K562 (cell line): Measurements from ENCODE around the gene CAPS. TPM values are rescaled to one million over a fixed set of nuclear protein-coding genes. Genes with fewer than 3 reads are reported as not detected.

Experiments
- ATAC-seq: fragments of 200-7000 bp; cut with Tn5 transposase; 3 replicates; pipeline ENCODE4 v1.9.1; 2020; ENCODE audit warnings: moderate library complexity
- BruUV-seq: library from RNA; stranded (reverse); fragments of 400-500 nt; replicated peaks from 2 replicates; lab custom pipeline; 2021; lab: Mats Ljungman, UMichigan
- CTCF ChIA-PET: fragments of 300-600 bp; formaldehyde crosslinking; extraction: SDS; loops from one replicate; lab custom pipeline; 2021; ENCODE audit warnings: low intra/inter-chr PET ratio; lab: Yijun Ruan, JAX
- POLR2A ChIA-PET: fragments of 300-600, 350-650 bp; sonication (Branson Sonifier 250); formaldehyde crosslinking; extraction: SDS; loops from one replicate; lab custom pipeline; 2021; ENCODE audit warnings: antibody characterized with exemption, inconsistent platforms; lab: Yijun Ruan, JAX
- DNase-seq, 4 experiments: peaks; one replicate each; pipeline versions ENCODE4 v3.0.0 to v3.0.0-alpha.2; 2011 to 2018; ENCODE audit warnings: low spot score in 3 of 4, mixed read lengths in 3 of 4; ENCODE audit errors: extremely low read depth in 1 of 4
- FAIRE-seq: peaks from 2 replicates; lab custom pipeline; 2011; peaks lifted over from hg19 to GRCh38; lab: Jason Lieb, UNC
- H2AFZ ChIP-seq: 2 replicates; pipeline ENCODE4 v1.6.0; 2011; ENCODE audit warnings: low read depth, low read length, control low read depth, inconsistent platforms
- H3K27ac ChIP-seq: fragments of 200-600 bp; 3 replicates; pipeline ENCODE4 v1.8.0; 2011; ENCODE audit warnings: low read depth, mild to moderate bottlenecking, control low read depth, inconsistent platforms, low read length, moderate library complexity, mixed read lengths; ENCODE audit errors: extremely low read depth
- H3K27me3 ChIP-seq, 2 experiments: fragments of 300-600 bp in 1 of 2; 2 replicates in 1 of 2; 3 replicates in 1 of 2; pipeline versions ENCODE4 v1.6.0 to v1.8.0; 2011; ENCODE audit warnings: inconsistent platforms in 2 of 2, low read length in 2 of 2, mild to moderate bottlenecking in 1 of 2, mixed read lengths in 1 of 2, moderate library complexity in 1 of 2; ENCODE audit not compliant: control insufficient read depth in 2 of 2, insufficient read depth in 2 of 2
- H3K36me3 ChIP-seq: fragments of 300-600 bp; 3 replicates; pipeline ENCODE4 v1.8.0; 2011; ENCODE audit warnings: mild to moderate bottlenecking, low read length, inconsistent platforms; ENCODE audit not compliant: control insufficient read depth, insufficient read depth
- H3K4me1 ChIP-seq, 2 experiments: fragments of 200-600 bp in 1 of 2; replicated peaks in 1 of 2; 2 replicates in 1 of 2; 3 replicates in 1 of 2; pipeline versions ENCODE4 v1.5.1 to v1.8.0; 2011; ENCODE audit warnings: inconsistent platforms in 2 of 2, low read length in 2 of 2, mild to moderate bottlenecking in 1 of 2, mixed read lengths in 1 of 2, moderate library complexity in 1 of 2; ENCODE audit not compliant: control insufficient read depth in 2 of 2, insufficient read depth in 2 of 2
- H3K4me2 ChIP-seq: 2 replicates; pipeline ENCODE4 v1.6.1; 2011; ENCODE audit warnings: low read length, control low read depth, inconsistent platforms, mixed read lengths; ENCODE audit not compliant: insufficient read depth
- H3K4me3 ChIP-seq: fragments of 200-600 bp; sonication (generic), shearing (Covaris generic); 2 replicates; pipeline ENCODE4 v1.5.1; 2016; ENCODE audit warnings: control low read depth, inconsistent platforms
- H3K79me2 ChIP-seq: fragments of 200-600 bp; 3 replicates; pipeline ENCODE4 v1.8.0; 2011; ENCODE audit warnings: low read length, inconsistent platforms; ENCODE audit not compliant: control insufficient read depth, insufficient read depth
- H3K9ac ChIP-seq, 2 experiments: 2 replicates each; pipeline versions ENCODE4 v1.6.0 to v1.6.1; 2011; ENCODE audit warnings: low read depth in 2 of 2, low read length in 2 of 2, control low read depth in 1 of 2, inconsistent platforms in 1 of 2, mild to moderate bottlenecking in 1 of 2, mixed read lengths in 1 of 2; ENCODE audit not compliant: insufficient read depth in 1 of 2
- H3K9me1 ChIP-seq: one replicate; pipeline ENCODE4 v1.6.0; 2011; ENCODE audit warnings: inconsistent platforms, mild to moderate bottlenecking, low read length, moderate library complexity; ENCODE audit not compliant: control insufficient read depth, insufficient read depth
- H3K9me3 ChIP-seq: replicated peaks from 2 replicates; pipeline ENCODE4 v1.5.1; 2011; ENCODE audit warnings: low read depth, low read length, inconsistent platforms; ENCODE audit not compliant: control insufficient read depth, insufficient read depth
- H4K20me1 ChIP-seq: replicated peaks from 2 replicates; pipeline ENCODE4 v1.6.1; 2011; ENCODE audit warnings: low read length, inconsistent platforms, mixed read lengths; ENCODE audit not compliant: control insufficient read depth, insufficient read depth
- BRF2 ChIP-seq: IDR thresholded peaks from 3 replicates; pipeline ENCODE4 v1.6.1; 2011; ENCODE audit warnings: borderline replicate concordance, mild to moderate bottlenecking; ENCODE audit not compliant: insufficient read length, insufficient read depth
- CAMTA2 ChIP-seq: fragments of 250-450 bp; sonication (Bioruptor Pico); conservative IDR thresholded peaks from 2 replicates; pipeline ENCODE4 v1.5.1; 2022
- CGGBP1 ChIP-seq: fragments of 250-450 bp; sonication (Bioruptor Pico); IDR thresholded peaks from 2 replicates; pipeline ENCODE4 v1.9.0; 2021; ENCODE audit warnings: mild to moderate bottlenecking
- ERF ChIP-seq: fragments of 450-650 bp; formaldehyde crosslinking; IDR thresholded peaks from 2 replicates; pipeline ENCODE4 v1.4.0; 2020; ENCODE audit warnings: mild to moderate bottlenecking, mixed read lengths
- ID3 ChIP-seq, 2 experiments: fragments of 250-450 bp in 1 of 2; fragments of 450-650 bp in 1 of 2; sonication (Bioruptor Pico) in 1 of 2; IDR thresholded peaks; 2 replicates each; pipeline versions ENCODE4 v1.6.1 to v1.8.0; 2016 to 2021; ENCODE audit warnings: mild to moderate bottlenecking in 2 of 2, moderate library complexity in 2 of 2, missing compliant biosample characterization in 1 of 2, missing genetic modification characterization in 1 of 2
- NR2F6 ChIP-seq: fragments of 450-650 bp; formaldehyde crosslinking; IDR thresholded peaks from 2 replicates; pipeline ENCODE4 v1.4.0; 2020; ENCODE audit warnings: mild to moderate bottlenecking
- PYGO2 ChIP-seq: fragments of 450-650 bp; IDR thresholded peaks from 2 replicates; pipeline ENCODE4 v1.6.1; 2016; ENCODE audit warnings: mild to moderate bottlenecking, missing genetic modification characterization, moderate library complexity, missing compliant biosample characterization
- RERE ChIP-seq: sonication (generic); formaldehyde crosslinking; IDR thresholded peaks from 2 replicates; pipeline ENCODE4 v1.8.0; 2023; ENCODE audit warnings: missing genetic modification reagents, mild to moderate bottlenecking, borderline replicate concordance
- SREBF1 ChIP-seq: fragments of 150-350 bp; IDR thresholded peaks from 2 replicates; pipeline ENCODE4 v1.6.1; 2014; ENCODE audit warnings: antibody characterized with exemption, low read depth, low read length, borderline replicate concordance
- TGIF2 ChIP-seq: sonication (generic); formaldehyde crosslinking; IDR thresholded peaks from 2 replicates; pipeline ENCODE4 v1.8.1; 2022; ENCODE audit warnings: mild to moderate bottlenecking, missing genetic modification reagents, moderate library complexity
- ZBTB8A ChIP-seq: fragments of 450-650 bp; IDR thresholded peaks from 2 replicates; pipeline ENCODE4 v1.6.1; 2018; ENCODE audit warnings: mild to moderate bottlenecking, moderate library complexity; ENCODE audit not compliant: partially characterized antibody
- ZNF354B ChIP-seq: fragments of 250-450 bp; sonication (Bioruptor Pico); IDR thresholded peaks from 2 replicates; pipeline ENCODE4 v1.4.0; 2020
- ZSCAN32 ChIP-seq: fragments of 450-650 bp; formaldehyde crosslinking; IDR thresholded peaks from 2 replicates; pipeline ENCODE4 v1.4.0; 2020; ENCODE audit warnings: mild to moderate bottlenecking, moderate library complexity
- WGBS: fragments of 100-300 bp; shearing (Covaris generic); methylation state at CpG from one replicate; pipeline ENCODE4 v1.1.6; 2016; ENCODE audit warnings: low coverage, mixed read lengths; ENCODE audit not compliant: insufficient coverage; ENCODE audit errors: missing lambda C conversion rate; 5-methylcytosine and 5-hydroxymethylcytosine counted together
- in situ Hi-C: fragments of 300-500 bp; cut with MboI; formaldehyde crosslinking; loops from 4 replicates; pipeline ENCODE4 v1.15.0; 2018; ENCODE audit warnings: inconsistent platforms, mixed read lengths
- intact Hi-C: fragments of 100-400 bp; cut with micrococcal nuclease; formaldehyde crosslinking; loops from 2 replicates; pipeline ENCODE4 v1.14.2; 2022
- polyA plus RNA-seq, 8 experiments: library from polyadenylated mRNA; depleted of rRNA in 4 of 8; stranded (reverse) in 5 of 8; unstranded in 3 of 8; fragments of >200 nt; fragmentation: Nextera tagmentation in 2 of 8; fragmentation: Illumina TruSeq in 1 of 8; extraction: Ambion mirVana in 2 of 8; extraction: Trizol in 1 of 8; gene quantifications; 2 replicates each; pipeline versions ENCODE4 v1.2.1 to v1.2.3, GENCODE V29; 2011 to 2014; ENCODE audit warnings: inconsistent platforms in 1 of 8, missing spikeins in 1 of 8
- total RNA-seq, 7 experiments: library from RNA; depleted of rRNA in 6 of 7; stranded (reverse); fragments of >200 nt in 6 of 7; fragmentation: Illumina TruSeq in 2 of 7; extraction: Trizol in 2 of 7; gene quantifications; 2 replicates each; pipeline versions ENCODE4 v1.2.1 to v1.2.3, GENCODE V29; 2011 to 2021; ENCODE audit warnings: low replicate concordance in 1 of 7

Gene CAPS
- total and polyA plus RNA-seq, 9 of the 15 experiments (the other 6 are each of a cell fraction or from before 2014, with no cell fraction given), result 0.15 to 4.0 (median 0.91) TPM

- TF ChIP-seq RERE (CRISPR knock-in tag), result no peak
These were observed 43.1 kb upstream of the CAPS start (continued) for GRCh38 chr19:5870986-5871394.

- no peak overlapping the region for H2AFZ ChIP-seq
- CTCF ChIA-PET, result no interaction called here
- in situ Hi-C loops, result no loop called here
- ATAC-seq, result no peak
- no peak overlapping the region for H3K4me2 ChIP-seq
- H3K36me3 ChIP-seq, result no peaks in the 10 kb centered on the region
- no peak overlapping the region; a peak in 1 of 4 replicates for H3K9ac ChIP-seq
- no peak overlapping the region for H3K4me3 ChIP-seq
- 25% methylated on average over 12 of the region's 12 CpGs for WGBS
- intact Hi-C loops, result no loop called here
- peak in 1 of 4 experiments; percentile 6 for DNase-seq
- peaks cover 0 to 18% of the 10 kb centered on the region in 2 experiments; a peak in 2 of 5 replicates for H3K27me3 ChIP-seq
- POLR2A ChIA-PET, result no interaction called here
- no TSS peak for BruUV-seq
- no peaks in the 10 kb centered on the region for H3K9me1 ChIP-seq
- H3K27ac ChIP-seq, result no peak overlapping the region
- H3K79me2 ChIP-seq, result no peaks in the 10 kb centered on the region
- H3K4me1 ChIP-seq, result no peaks in the 10 kb centered on the region; a peak in 1 of 5 replicates
- H4K20me1 ChIP-seq, result no peaks in the 10 kb centered on the region
- H3K9me3 ChIP-seq, result no peaks in the 10 kb centered on the region
- no peak for FAIRE-seq
- TF ChIP-seq SREBF1, result no peak
- no peak for TF ChIP-seq PYGO2 (tag)
- TF ChIP-seq ID3 (CRISPR knock-in tag; IDR thresholded peaks at IDR 0.05), result no peak
- TF ChIP-seq ID3 (tag; IDR thresholded peaks at IDR 0.05), result no peak
- no peak for TF ChIP-seq BRF2
- no peak for TF ChIP-seq ZBTB8A
- no peak for TF ChIP-seq CAMTA2 (CRISPR knock-in tag)
- TF ChIP-seq ERF, result no peak
- no peak for TF ChIP-seq ZSCAN32 (CRISPR knock-in tag)
- no peak for TF ChIP-seq ZNF354B (CRISPR knock-in tag)
- TF ChIP-seq TGIF2 (CRISPR knock-in tag), result no peak
- TF ChIP-seq CGGBP1, result no peak
- TF ChIP-seq NR2F6, result no peak
These were observed 40.3 kb upstream of the CAPS start for GRCh38 chr19:5873617-5874199.
